ENCODE measurements around the gene SETD6.

DNA sequence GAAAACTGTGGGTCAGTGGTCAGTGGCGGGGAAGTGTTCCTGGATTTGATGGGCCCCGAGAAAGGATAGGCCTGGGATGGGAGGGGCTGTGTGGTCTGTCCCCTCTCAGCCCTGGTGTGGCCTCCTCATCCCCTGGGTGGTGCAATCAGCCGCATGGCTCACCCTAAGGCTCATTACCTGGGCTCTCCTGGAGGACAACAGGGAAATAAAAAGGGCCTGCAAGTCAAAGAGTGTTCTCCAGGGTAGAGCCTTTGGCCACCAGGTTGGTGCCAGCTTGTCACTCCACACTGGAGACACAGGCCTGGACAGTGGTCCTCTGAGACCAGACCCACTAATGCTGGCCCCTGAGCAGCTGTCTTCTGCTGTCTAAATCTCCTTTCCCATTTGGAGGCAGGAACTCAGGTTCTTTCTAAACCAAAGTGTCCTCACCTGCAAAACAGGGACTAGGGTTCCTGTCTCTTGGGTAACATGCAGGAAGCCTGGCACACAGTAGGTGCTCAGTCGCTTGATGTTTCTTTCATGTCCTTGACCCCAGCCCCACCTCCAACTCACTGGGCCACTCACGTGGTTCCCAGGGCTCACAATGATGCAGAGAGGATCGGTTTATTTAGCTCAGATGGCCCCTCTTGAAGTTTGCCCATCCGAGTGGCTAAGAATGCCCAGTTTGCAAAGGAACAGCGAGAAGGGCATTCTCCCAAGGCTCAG is 12.9 kb upstream of the SETD6 start:
- TF ChIP-seq, protein P1, sequence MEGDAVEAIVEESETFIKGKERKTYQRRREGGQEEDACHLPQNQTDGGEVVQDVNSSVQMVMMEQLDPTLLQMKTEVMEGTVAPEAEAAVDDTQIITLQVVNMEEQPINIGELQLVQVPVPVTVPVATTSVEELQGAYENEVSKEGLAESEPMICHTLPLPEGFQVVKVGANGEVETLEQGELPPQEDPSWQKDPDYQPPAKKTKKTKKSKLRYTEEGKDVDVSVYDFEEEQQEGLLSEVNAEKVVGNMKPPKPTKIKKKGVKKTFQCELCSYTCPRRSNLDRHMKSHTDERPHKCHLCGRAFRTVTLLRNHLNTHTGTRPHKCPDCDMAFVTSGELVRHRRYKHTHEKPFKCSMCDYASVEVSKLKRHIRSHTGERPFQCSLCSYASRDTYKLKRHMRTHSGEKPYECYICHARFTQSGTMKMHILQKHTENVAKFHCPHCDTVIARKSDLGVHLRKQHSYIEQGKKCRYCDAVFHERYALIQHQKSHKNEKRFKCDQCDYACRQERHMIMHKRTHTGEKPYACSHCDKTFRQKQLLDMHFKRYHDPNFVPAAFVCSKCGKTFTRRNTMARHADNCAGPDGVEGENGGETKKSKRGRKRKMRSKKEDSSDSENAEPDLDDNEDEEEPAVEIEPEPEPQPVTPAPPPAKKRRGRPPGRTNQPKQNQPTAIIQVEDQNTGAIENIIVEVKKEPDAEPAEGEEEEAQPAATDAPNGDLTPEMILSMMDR (IDR thresholded peaks at IDR 0.05) = no peak
- TF ChIP-seq POLR2A (IDR thresholded peaks at IDR 0.05) = no peak

Data from testis (tissue), 2 donors.